H9 (cell line): Measurements from ENCODE around the gene MCM3AP. TPM values are rescaled to one million over a fixed set of nuclear protein-coding genes. Genes with fewer than 3 reads are reported as not detected.

Experiments used
- DNase-seq: peaks from one replicate; pipeline ENCODE4 v3.0.0-alpha.2; 2017
- H2AFZ ChIP-seq: one replicate; pipeline ENCODE4 v1.6.1; 2013; ENCODE audit warnings: mild to moderate bottlenecking, low read length, control low read depth, moderate library complexity
- H2AK5ac ChIP-seq: 2 replicates; pipeline ENCODE4 v1.6.1; 2013; ENCODE audit warnings: low read length, control low read depth, mixed read lengths; ENCODE audit not compliant: insufficient read length
- H2BK120ac ChIP-seq: one replicate; pipeline ENCODE4 v1.6.1; 2013; ENCODE audit warnings: low read depth, mild to moderate bottlenecking, low read length, control low read depth, inconsistent platforms; ENCODE audit not compliant: poor library complexity, severe bottlenecking
- H2BK12ac ChIP-seq: 2 replicates; pipeline ENCODE4 v1.6.1; 2013; ENCODE audit warnings: low read length, control low read depth, mixed read lengths, low read depth; ENCODE audit not compliant: insufficient read length
- H2BK15ac ChIP-seq: 2 replicates; pipeline ENCODE4 v1.6.1; 2013; ENCODE audit warnings: low read depth, low read length, control low read depth
- H2BK20ac ChIP-seq: one replicate; pipeline ENCODE4 v1.6.1; 2013; ENCODE audit warnings: low read depth, mild to moderate bottlenecking, low read length, control low read depth, inconsistent platforms; ENCODE audit not compliant: poor library complexity, severe bottlenecking
- H2BK5ac ChIP-seq: 2 replicates; pipeline ENCODE4 v1.6.1; 2013; ENCODE audit warnings: low read length, control low read depth, mixed read lengths; ENCODE audit not compliant: insufficient read length
- H3K14ac ChIP-seq: 2 replicates; pipeline ENCODE4 v1.6.1; 2013; ENCODE audit warnings: low read length, control low read depth; ENCODE audit not compliant: insufficient read depth
- H3K18ac ChIP-seq: 2 replicates; pipeline ENCODE4 v1.6.1; 2013; ENCODE audit warnings: low read depth, mild to moderate bottlenecking, mixed read lengths, low read length, control low read depth; ENCODE audit not compliant: insufficient read length
- H3K23ac ChIP-seq: 2 replicates; pipeline ENCODE4 v1.6.1; 2013; ENCODE audit warnings: low read length, control low read depth, mixed read lengths, low read depth; ENCODE audit not compliant: insufficient read length
- H3K23me2 ChIP-seq: 2 replicates; pipeline ENCODE4 v1.6.1; 2013; ENCODE audit warnings: low read depth, mild to moderate bottlenecking, mixed read lengths, low read length, control low read depth; ENCODE audit not compliant: insufficient read length, poor library complexity, severe bottlenecking
- H3K27ac ChIP-seq: 2 replicates; pipeline ENCODE4 v1.5.1; 2013; ENCODE audit warnings: low read length, control low read depth, mixed read lengths, low read depth; ENCODE audit not compliant: insufficient read length
- H3K27me3 ChIP-seq: 2 replicates; pipeline ENCODE4 v1.6.1; 2013; ENCODE audit warnings: low read length, control low read depth, inconsistent platforms; ENCODE audit not compliant: insufficient read depth
- H3K4ac ChIP-seq: 2 replicates; pipeline ENCODE4 v1.6.1; 2013; ENCODE audit warnings: low read depth, mild to moderate bottlenecking, control low read depth, inconsistent platforms, low read length, moderate library complexity
- H3K4me1 ChIP-seq: 2 replicates; pipeline ENCODE4 v1.6.1; 2013; ENCODE audit warnings: low read length, control low read depth, inconsistent platforms; ENCODE audit not compliant: insufficient read depth
- H3K4me2 ChIP-seq: 2 replicates; pipeline ENCODE4 v1.6.1; 2013; ENCODE audit warnings: low read length, control low read depth, mixed read lengths; ENCODE audit not compliant: insufficient read length, insufficient read depth
- H3K56ac ChIP-seq: 2 replicates; pipeline ENCODE4 v1.6.1; 2013; ENCODE audit warnings: low read depth, mild to moderate bottlenecking, mixed read lengths, low read length, control low read depth; ENCODE audit not compliant: insufficient read length
- H3K79me1 ChIP-seq: 2 replicates; pipeline ENCODE4 v1.6.1; 2013; ENCODE audit warnings: low read depth, mild to moderate bottlenecking, moderate library complexity, low read length, control low read depth, inconsistent platforms; ENCODE audit not compliant: insufficient read depth, poor library complexity, severe bottlenecking
- H3K79me2 ChIP-seq: 2 replicates; pipeline ENCODE4 v1.6.1; 2013; ENCODE audit warnings: low read length, control low read depth, inconsistent platforms; ENCODE audit not compliant: insufficient read depth
- H3K9ac ChIP-seq: 2 replicates; pipeline ENCODE4 v1.6.1; 2013; ENCODE audit warnings: low read length, control low read depth, mixed read lengths; ENCODE audit not compliant: insufficient read length; ENCODE audit errors: extremely low read depth
- H3K9me3 ChIP-seq: one replicate; pipeline ENCODE4 v1.6.1; 2013; ENCODE audit warnings: low read depth, low read length, inconsistent platforms; ENCODE audit not compliant: control insufficient read depth
- H3T11ph ChIP-seq: one replicate; pipeline ENCODE4 v1.6.1; 2013; ENCODE audit warnings: mild to moderate bottlenecking, low read length, control low read depth, inconsistent platforms
- H4K20me1 ChIP-seq: one replicate; pipeline ENCODE4 v1.6.1; 2013; ENCODE audit not compliant: control insufficient read depth, insufficient read length, insufficient read depth
- H4K5ac ChIP-seq: 2 replicates; pipeline ENCODE4 v1.6.1; 2013; ENCODE audit warnings: low read depth, mild to moderate bottlenecking, mixed read lengths, low read length, control low read depth; ENCODE audit not compliant: insufficient read length
- H4K8ac ChIP-seq: replicated peaks from 2 replicates; pipeline ENCODE4 v1.6.1; 2013; ENCODE audit warnings: low read length, control low read depth, mixed read lengths, low read depth; ENCODE audit not compliant: insufficient read length
- H4K91ac ChIP-seq: 2 replicates; pipeline ENCODE4 v1.6.1; 2013; ENCODE audit warnings: low read depth, mild to moderate bottlenecking, moderate library complexity, mixed read lengths, low read length, control low read depth; ENCODE audit not compliant: insufficient read length
- H3K27ac Mint-ChIP-seq, 3 experiments: 2 replicates in 2 of 3; 3 replicates in 1 of 3; pipeline ENCODE4 v1.8.0; 2020 to 2021; ENCODE audit warnings: mixed read lengths in 3 of 3, mild to moderate bottlenecking in 1 of 3, moderate library complexity in 1 of 3
- H3K27me3 Mint-ChIP-seq: 2 replicates; pipeline ENCODE4 v1.8.0; 2021; ENCODE audit warnings: low read depth, mild to moderate bottlenecking, moderate library complexity, mixed read lengths
- H3K36me3 Mint-ChIP-seq, 3 experiments: 2 replicates in 2 of 3; 3 replicates in 1 of 3; pipeline ENCODE4 v1.8.0; 2020 to 2021; ENCODE audit warnings: low read depth in 3 of 3, mixed read lengths in 3 of 3; ENCODE audit not compliant: insufficient read depth in 1 of 3
- H3K4me1 Mint-ChIP-seq, 2 experiments: 2 replicates each; pipeline ENCODE4 v1.8.0; 2020; ENCODE audit warnings: mixed read lengths in 2 of 2
- H3K4me3 Mint-ChIP-seq, 2 experiments: 2 replicates in 1 of 2; 3 replicates in 1 of 2; pipeline ENCODE4 v1.8.0; 2020 to 2021; ENCODE audit warnings: mild to moderate bottlenecking in 2 of 2, mixed read lengths in 2 of 2, moderate library complexity in 1 of 2
- H3K9me3 Mint-ChIP-seq, 2 experiments: 2 replicates in 1 of 2; 3 replicates in 1 of 2; pipeline ENCODE4 v1.8.0; 2020; ENCODE audit warnings: mild to moderate bottlenecking in 2 of 2, mixed read lengths in 2 of 2, moderate library complexity in 1 of 2
- CTCF ChIP-seq: fragments of 200-600 bp; sonication (generic); conservative IDR thresholded peaks from 3 replicates; pipeline ENCODE4 v1.8.0; 2021; ENCODE audit warnings: antibody characterized with exemption, mild to moderate bottlenecking
- WGBS: extraction: QIAGEN DNeasy Blood & Tissue Kit; methylation state at CpG from one replicate; pipeline ENCODE4 v1.1.7; 2013; ENCODE audit warnings: missing lambda C conversion rate, low lambda C conversion rate, mixed read lengths; ENCODE audit not compliant: insufficient read length; ENCODE audit errors: extremely low coverage; 5-methylcytosine and 5-hydroxymethylcytosine counted together
- total RNA-seq: library from RNA; stranded (reverse); gene quantifications from 2 replicates; pipeline ENCODE4 v1.2.1, GENCODE V29; 2021

Gene MCM3AP
- total RNA-seq, 1 experiment from 2014 or later: 124 TPM

- no peak overlapping the region for H3T11ph ChIP-seq
- no peak overlapping the region for H3K9ac ChIP-seq
- peaks cover 6% of the 10 kb centered on the region for H3K23me2 ChIP-seq
- H2BK15ac ChIP-seq: no peak overlapping the region
- H3K27ac ChIP-seq: no peak overlapping the region
- no peak overlapping the region for H3K23ac ChIP-seq
- H2AFZ ChIP-seq: no peak overlapping the region
- no CpG with 5 or more reads among the region's 14 CpGs for WGBS
- H4K20me1 ChIP-seq: peaks cover 2% of the 10 kb centered on the region
- no peak overlapping the region for H3K14ac ChIP-seq
- no peaks in the 10 kb centered on the region for H3K9me3 ChIP-seq
- Mint-ChIP-seq H3K27me3 (no peaks in the 10 kb centered on the region), H3K36me3 (peaks cover 34 to 58% (median 53%) of the 10 kb centered on the region in 3 experiments), H3K9me3 (no peaks in the 10 kb centered on the region; a peak in 2 of 5 replicates), H3K4me1 (peaks cover 0 to 3% of the 10 kb centered on the region in 2 experiments; a peak in 2 of 4 replicates), H3K4me3 (no peak overlapping the region), H3K27ac (no peak overlapping the region)
- H3K4me1 ChIP-seq: no peaks in the 10 kb centered on the region
- H3K27me3 ChIP-seq: no peaks in the 10 kb centered on the region
- DNase-seq: no peak
- no peak for TF ChIP-seq CTCF
- no peak overlapping the region for H4K8ac ChIP-seq
- H3K79me1 ChIP-seq: no peaks in the 10 kb centered on the region
- H2BK20ac ChIP-seq: no peak overlapping the region
- no peak overlapping the region for H3K56ac ChIP-seq
- H2AK5ac ChIP-seq: no peak overlapping the region
- H4K5ac ChIP-seq: no peak overlapping the region
- H3K18ac ChIP-seq: no peak overlapping the region
- H3K4me2 ChIP-seq: no peak overlapping the region
- H3K4ac ChIP-seq: no peak overlapping the region
- no peaks in the 10 kb centered on the region for H3K79me2 ChIP-seq
- H2BK12ac ChIP-seq: no peak overlapping the region
- H4K91ac ChIP-seq: no peak overlapping the region
- H2BK5ac ChIP-seq: no peak overlapping the region
- no peak overlapping the region for H2BK120ac ChIP-seq
Observed at GRCh38 chr21:46301759-46302158, 16.3 kb upstream of the MCM3AP start.
